K562 (cell line): ENCODE data around the gene TRAPPC2B. TPM values are rescaled to one million over a fixed set of nuclear protein-coding genes. Genes with fewer than 3 reads are reported as not detected.
A peak's percentile ranks its signal among the peaks of the same experiment; 100 is the strongest.

ENCODE experiments used
- AFF1 ChIP-seq, 2 experiments: fragments of 450-650 bp; IDR thresholded peaks; 2 replicates each; pipeline ENCODE4 v1.6.1; 2018; ENCODE audit warnings: mild to moderate bottlenecking in 2 of 2, low read depth in 1 of 2; ENCODE audit not compliant: partially characterized antibody in 2 of 2
- ARID1B ChIP-seq: fragments of 450-650 bp; IDR thresholded peaks from 2 replicates; pipeline ENCODE4 v1.6.1; 2016; ENCODE audit warnings: antibody characterized with exemption, mild to moderate bottlenecking, inconsistent platforms
- ARID4B ChIP-seq: sonication (generic); formaldehyde crosslinking; IDR thresholded peaks from 2 replicates; pipeline ENCODE4 v1.8.0; 2022; ENCODE audit warnings: mild to moderate bottlenecking, missing genetic modification reagents
- ELF4 ChIP-seq: fragments of 450-650 bp; formaldehyde crosslinking; IDR thresholded peaks from 2 replicates; pipeline ENCODE4 v1.4.0; 2022; ENCODE audit warnings: missing genetic modification characterization
- GTF2A2 ChIP-seq: IDR thresholded peaks from 2 replicates; pipeline ENCODE4 v1.6.1; 2016; ENCODE audit warnings: mild to moderate bottlenecking, missing genetic modification characterization, missing compliant biosample characterization
- MAFK ChIP-seq: IDR thresholded peaks from 2 replicates; pipeline ENCODE4 v1.6.1; 2011; ENCODE audit warnings: low read length, improper control_type of control experiment
- POLR2AphosphoS5 ChIP-seq: IDR thresholded peaks from 2 replicates; pipeline ENCODE4 v1.6.1; 2011; ENCODE audit warnings: mild to moderate bottlenecking, low read depth, low read length, moderate library complexity; ENCODE audit not compliant: control insufficient read depth, insufficient read depth
- SIX5 ChIP-seq, 2 experiments: IDR thresholded peaks; 2 replicates each; pipeline ENCODE4 v1.6.1; 2011; ENCODE audit warnings: low read length in 2 of 2, borderline replicate concordance in 1 of 2, low read depth in 1 of 2, mild to moderate bottlenecking in 1 of 2, moderate library complexity in 1 of 2; ENCODE audit not compliant: insufficient read depth in 1 of 2
- SNIP1 ChIP-seq: fragments of 450-650 bp; IDR thresholded peaks from 2 replicates; pipeline ENCODE4 v1.7.1; 2017; ENCODE audit warnings: low read depth, mild to moderate bottlenecking
- ZFP36 ChIP-seq: fragments of 150-350 bp; IDR thresholded peaks from 2 replicates; pipeline ENCODE4 v1.6.1; 2018; ENCODE audit warnings: low read length, low read depth; ENCODE audit not compliant: partially characterized antibody
- ZNF134 ChIP-seq: fragments of 250-450 bp; sonication (Bioruptor Pico); conservative IDR thresholded peaks from 2 replicates; pipeline ENCODE4 v1.4.0; 2020
- ZNF780A ChIP-seq: fragments of 250-450 bp; sonication (Bioruptor Pico); IDR thresholded peaks from 2 replicates; pipeline ENCODE4 v1.5.0; 2021; ENCODE audit warnings: mild to moderate bottlenecking
- ZZZ3 ChIP-seq: fragments of 450-650 bp; IDR thresholded peaks from 2 replicates; pipeline ENCODE4 v1.6.1; 2016; ENCODE audit warnings: antibody characterized with exemption, mild to moderate bottlenecking, moderate library complexity
- polyA plus RNA-seq, 8 experiments: library from polyadenylated mRNA; depleted of rRNA in 4 of 8; stranded (reverse) in 5 of 8; unstranded in 3 of 8; fragments of >200 nt; fragmentation: Nextera tagmentation in 2 of 8; fragmentation: Illumina TruSeq in 1 of 8; extraction: Ambion mirVana in 2 of 8; extraction: Trizol in 1 of 8; gene quantifications; 2 replicates each; pipeline versions ENCODE4 v1.2.1 to v1.2.3, GENCODE V29; 2011 to 2014; ENCODE audit warnings: inconsistent platforms in 1 of 8, missing spikeins in 1 of 8
- total RNA-seq, 7 experiments: library from RNA; depleted of rRNA in 6 of 7; stranded (reverse); fragments of >200 nt in 6 of 7; fragmentation: Illumina TruSeq in 2 of 7; extraction: Trizol in 2 of 7; gene quantifications; 2 replicates each; pipeline versions ENCODE4 v1.2.1 to v1.2.3, GENCODE V29; 2011 to 2021; ENCODE audit warnings: low replicate concordance in 1 of 7
- TF ChIP-seq, protein P1 (sequence below): sonication (generic); formaldehyde crosslinking; IDR thresholded peaks from 2 replicates; pipeline ENCODE4 v1.8.0; 2022; ENCODE audit warnings: mild to moderate bottlenecking, missing genetic modification reagents
- TF ChIP-seq, protein P2 (sequence below): fragments of 250-450 bp; sonication (Bioruptor Pico); IDR thresholded peaks from 2 replicates; pipeline ENCODE4 v1.4.0; 2020; ENCODE audit warnings: mild to moderate bottlenecking, moderate library complexity

TRAPPC2B gene
- total and polyA plus RNA-seq, 9 of the 15 experiments (the other 6 are each of a cell fraction or from before 2014, with no cell fraction given): 2.2 to 20.4 (median 4.6) TPM

GRCh38 chr19:57389730-57390598 lies 26.6 kb downstream of the TRAPPC2B start, which contains the start of gene ZNF548 (continued):
- TF ChIP-seq ARID4B (0 out of 2 replicates have a peak, but pooled peaks have one; percentile 35), ELF4 (CRISPR knock-in tag) (no peak), ZZZ3 (no peak), GTF2A2 (tag) (no peak), POLR2AphosphoS5 (no peak), SNIP1 (no peak), ARID1B (no peak), ZNF134 (CRISPR knock-in tag) (no peak), AFF1 (IDR thresholded peaks at IDR 0.05; ENCODE audit: low read depth in 1 of 2, partially characterized antibody in 2 of 2) (peak in 1 of 2 experiments; percentile 89), MAFK (no peak), SIX5 (IDR thresholded peaks at IDR 0.05; ENCODE audit: borderline replicate concordance in 1 of 2, insufficient read depth in 1 of 2, low read depth in 1 of 2, low read length in 2 of 2) (peak; percentile 64 to 65), ZFP36 (no peak), ZNF780A (no peak)
- TF ChIP-seq, protein P1, sequence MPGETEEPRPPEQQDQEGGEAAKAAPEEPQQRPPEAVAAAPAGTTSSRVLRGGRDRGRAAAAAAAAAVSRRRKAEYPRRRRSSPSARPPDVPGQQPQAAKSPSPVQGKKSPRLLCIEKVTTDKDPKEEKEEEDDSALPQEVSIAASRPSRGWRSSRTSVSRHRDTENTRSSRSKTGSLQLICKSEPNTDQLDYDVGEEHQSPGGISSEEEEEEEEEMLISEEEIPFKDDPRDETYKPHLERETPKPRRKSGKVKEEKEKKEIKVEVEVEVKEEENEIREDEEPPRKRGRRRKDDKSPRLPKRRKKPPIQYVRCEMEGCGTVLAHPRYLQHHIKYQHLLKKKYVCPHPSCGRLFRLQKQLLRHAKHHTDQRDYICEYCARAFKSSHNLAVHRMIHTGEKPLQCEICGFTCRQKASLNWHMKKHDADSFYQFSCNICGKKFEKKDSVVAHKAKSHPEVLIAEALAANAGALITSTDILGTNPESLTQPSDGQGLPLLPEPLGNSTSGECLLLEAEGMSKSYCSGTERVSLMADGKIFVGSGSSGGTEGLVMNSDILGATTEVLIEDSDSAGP (CRISPR knock-in tag): no peak
- TF ChIP-seq, protein P2, sequence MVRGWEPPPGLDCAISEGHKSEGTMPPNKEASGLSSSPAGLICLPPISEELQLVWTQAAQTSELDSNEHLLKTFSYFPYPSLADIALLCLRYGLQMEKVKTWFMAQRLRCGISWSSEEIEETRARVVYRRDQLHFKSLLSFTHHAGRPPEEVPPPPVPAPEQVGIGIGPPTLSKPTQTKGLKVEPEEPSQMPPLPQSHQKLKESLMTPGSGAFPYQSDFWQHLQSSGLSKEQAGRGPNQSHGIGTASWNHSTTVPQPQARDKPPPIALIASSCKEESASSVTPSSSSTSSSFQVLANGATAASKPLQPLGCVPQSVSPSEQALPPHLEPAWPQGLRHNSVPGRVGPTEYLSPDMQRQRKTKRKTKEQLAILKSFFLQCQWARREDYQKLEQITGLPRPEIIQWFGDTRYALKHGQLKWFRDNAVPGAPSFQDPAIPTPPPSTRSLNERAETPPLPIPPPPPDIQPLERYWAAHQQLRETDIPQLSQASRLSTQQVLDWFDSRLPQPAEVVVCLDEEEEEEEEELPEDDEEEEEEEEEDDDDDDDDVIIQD: no peak
